Tibial nerve (tissue), 4 donors: Measurements from ENCODE around the gene TAF4. TPM values are rescaled to one million over a fixed set of nuclear protein-coding genes. Genes with fewer than 3 reads are reported as not detected.

Source experiments
- DNase-seq, 2 donors: peaks; one replicate each; pipeline ENCODE4 v3.0.0-alpha.2; 2019; ENCODE audit warnings: low spot score in 2 of 2
- H3K27ac ChIP-seq, 4 donors: fragments of 200-600 bp; sonication (generic) in 3 of 4; one replicate each; pipeline ENCODE4 v1.5.1; 2017 to 2019; ENCODE audit warnings: mild to moderate bottlenecking in 1 of 4
- H3K27me3 ChIP-seq, 2 donors: fragments of 200-600 bp; sonication (generic) in 1 of 2; one replicate each; pipeline versions ENCODE4 v1.5.1 to v1.6.0; 2017 to 2019
- H3K36me3 ChIP-seq, 3 donors: fragments of 200-600 bp; sonication (generic); one replicate each; pipeline ENCODE4 v1.5.1; 2018 to 2019
- H3K4me1 ChIP-seq, 4 donors: fragments of 200-600 bp; sonication (generic) in 3 of 4; one replicate each; pipeline ENCODE4 v1.5.1; 2017 to 2019
- H3K4me3 ChIP-seq, 4 donors: fragments of 200-600 bp; sonication (generic) in 3 of 4; one replicate each; pipeline ENCODE4 v1.5.1; 2017 to 2019; ENCODE audit warnings: mild to moderate bottlenecking in 1 of 4, moderate library complexity in 1 of 4
- H3K9me3 ChIP-seq, 4 donors: fragments of 200-600 bp; sonication (generic) in 3 of 4; one replicate each; pipeline ENCODE4 v1.5.1; 2017 to 2019
- CTCF ChIP-seq, 5 experiments: fragments of 200-600 bp in 3 of 5; fragments of 450-650 bp in 2 of 5; sonication (generic) in 3 of 5; IDR thresholded peaks; one replicate each; pipeline ENCODE4 v1.5.1; 2016 to 2019; ENCODE audit warnings: antibody characterized with exemption in 5 of 5, mild to moderate bottlenecking in 3 of 5, moderate library complexity in 2 of 5
- EP300 ChIP-seq, 2 donors: sonication (generic); formaldehyde crosslinking; IDR thresholded peaks; one replicate each; pipeline ENCODE4 v1.6.1; 2017; ENCODE audit warnings: antibody characterized with exemption in 2 of 2, mild to moderate bottlenecking in 1 of 2
- POLR2A ChIP-seq, 2 donors: fragments of 450-650 bp; IDR thresholded peaks; one replicate each; pipeline ENCODE4 v1.6.1; 2017; ENCODE audit warnings: antibody characterized with exemption in 2 of 2, mild to moderate bottlenecking in 2 of 2, moderate library complexity in 2 of 2
- WGBS, 2 donors: methylation state at CpG; one replicate each; pipeline ENCODE4 v1.1.5; 2018; 5-methylcytosine and 5-hydroxymethylcytosine counted together
- total RNA-seq, 4 donors: library from RNA; depleted of rRNA; stranded (reverse); fragments of >200 nt; gene quantifications; one replicate each; pipeline ENCODE4 v1.1.0, GENCODE V29; 2016

The TAF4 gene
- total RNA-seq, 4 donors from 2014 or later: 11.2 to 50.4 (median 14.8) TPM

GRCh38 chr20:62097881-62098407 lies 32.3 kb upstream of the TAF4 start:
- H3K36me3 ChIP-seq: peaks cover 0 to 6% (median 0%) of the 10 kb centered on the region in 3 donors
- no peaks in the 10 kb centered on the region for H3K4me1 ChIP-seq
- no peak for DNase-seq
- 68 to 74% methylated on average over 16 of the region's 16 CpGs for WGBS, 2 donors
- H3K9me3 ChIP-seq: peaks cover 0 to 39% (median 0%) of the 10 kb centered on the region in 4 donors
- no peak overlapping the region for H3K27ac ChIP-seq
- H3K27me3 ChIP-seq: peaks cover 0 to 11% of the 10 kb centered on the region in 2 donors
- H3K4me3 ChIP-seq: no peak overlapping the region
- TF ChIP-seq POLR2A (IDR thresholded peaks at IDR 0.05): no peak
- no peak for TF ChIP-seq EP300 (IDR thresholded peaks at IDR 0.05)
- TF ChIP-seq CTCF (IDR thresholded peaks at IDR 0.05): no peak

- Histone ChIP-seq H3K9me3 (peaks cover 0 to 34% (median 0%) of the 10 kb centered on the region in 4 donors), H3K27ac (no peak overlapping the region), H3K4me3 (no peak overlapping the region), H3K4me1 (no peaks in the 10 kb centered on the region), H3K27me3 (peaks cover 0 to 14% of the 10 kb centered on the region in 2 donors), H3K36me3 (peaks cover 0 to 4% (median 0%) of the 10 kb centered on the region in 3 donors)
- TF ChIP-seq POLR2A (IDR thresholded peaks at IDR 0.05): no peak
- TF ChIP-seq EP300 (IDR thresholded peaks at IDR 0.05): no peak
- TF ChIP-seq CTCF (IDR thresholded peaks at IDR 0.05): no peak
- DNase-seq: no peak
- 87% methylated on average over 29 to 30 of the region's 30 CpGs for WGBS, 2 donors
These were observed 31.0 kb upstream of the TAF4 start for GRCh38 chr20:62096421-62097380.

- peaks cover 0 to 12% (median 0%) of the 10 kb centered on the region in 4 donors for H3K9me3 ChIP-seq
- H3K27ac ChIP-seq: no peak overlapping the region
- H3K4me1 ChIP-seq: no peaks in the 10 kb centered on the region
- no peaks in the 10 kb centered on the region for H3K36me3 ChIP-seq
- H3K27me3 ChIP-seq: peaks cover 0 to 16% of the 10 kb centered on the region in 2 donors
- WGBS, 2 donors: 41 to 44% methylated on average over 3 of the region's 3 CpGs
- no peak for TF ChIP-seq EP300 (IDR thresholded peaks at IDR 0.05)
- no peak for TF ChIP-seq CTCF (IDR thresholded peaks at IDR 0.05)
- TF ChIP-seq POLR2A (IDR thresholded peaks at IDR 0.05): no peak
- DNase-seq: no peak
- H3K4me3 ChIP-seq: no peak overlapping the region
These were observed 23.7 kb upstream of the TAF4 start for GRCh38 chr20:62089393-62089792.

- Histone ChIP-seq H3K9me3 (peaks cover 0 to 12% (median 0%) of the 10 kb centered on the region in 4 donors), H3K27me3 (peaks cover 0 to 16% of the 10 kb centered on the region in 2 donors), H3K36me3 (no peaks in the 10 kb centered on the region), H3K27ac (no peak overlapping the region), H3K4me1 (no peaks in the 10 kb centered on the region), H3K4me3 (no peak overlapping the region)
- WGBS, 2 donors: 62 to 69% methylated on average over 15 of the region's 15 CpGs
- DNase-seq: no peak
- TF ChIP-seq CTCF (IDR thresholded peaks at IDR 0.05): no peak
These were observed 22.8 kb upstream of the TAF4 start for GRCh38 chr20:62088258-62089127.
